GM06990 (cell line): ENCODE results near the gene GNPTAB.
"Not testable (repeated sequence)": the region's sequence is repeated elsewhere in the genome, so short reads cannot be mapped to it uniquely, and the experiment has no call there.

Experiments used
- DNase-seq: peaks from one replicate; pipeline ENCODE4 v3.0.0-alpha.2; 2011; ENCODE audit not compliant: insufficient read length; ENCODE audit errors: extremely low read depth
- H3K27me3 ChIP-seq: replicated peaks from 2 replicates; pipeline ENCODE4 v1.6.0; 2011; ENCODE audit warnings: low read length; ENCODE audit not compliant: control insufficient read depth, insufficient read depth
- H3K36me3 ChIP-seq: 2 replicates; pipeline ENCODE4 v1.5.1; 2011; ENCODE audit warnings: low read length; ENCODE audit not compliant: control insufficient read depth, insufficient read depth
- H3K4me3 ChIP-seq: replicated peaks from 2 replicates; pipeline ENCODE4 v1.5.1; 2011; ENCODE audit warnings: low read depth, mild to moderate bottlenecking, control low read depth, low read length
- TF ChIP-seq, protein P1 (sequence below): IDR thresholded peaks from 2 replicates; pipeline ENCODE4 v1.5.1; 2011; ENCODE audit warnings: low read length, control low read depth, mild to moderate bottlenecking, inconsistent platforms; ENCODE audit not compliant: insufficient read depth, poor library complexity, severe bottlenecking

Gene GNPTAB

GRCh38 chr12:101875162-101875561 lies 44.4 kb upstream of the GNPTAB start:
- DNase-seq = no peak
- TF ChIP-seq, protein P1, sequence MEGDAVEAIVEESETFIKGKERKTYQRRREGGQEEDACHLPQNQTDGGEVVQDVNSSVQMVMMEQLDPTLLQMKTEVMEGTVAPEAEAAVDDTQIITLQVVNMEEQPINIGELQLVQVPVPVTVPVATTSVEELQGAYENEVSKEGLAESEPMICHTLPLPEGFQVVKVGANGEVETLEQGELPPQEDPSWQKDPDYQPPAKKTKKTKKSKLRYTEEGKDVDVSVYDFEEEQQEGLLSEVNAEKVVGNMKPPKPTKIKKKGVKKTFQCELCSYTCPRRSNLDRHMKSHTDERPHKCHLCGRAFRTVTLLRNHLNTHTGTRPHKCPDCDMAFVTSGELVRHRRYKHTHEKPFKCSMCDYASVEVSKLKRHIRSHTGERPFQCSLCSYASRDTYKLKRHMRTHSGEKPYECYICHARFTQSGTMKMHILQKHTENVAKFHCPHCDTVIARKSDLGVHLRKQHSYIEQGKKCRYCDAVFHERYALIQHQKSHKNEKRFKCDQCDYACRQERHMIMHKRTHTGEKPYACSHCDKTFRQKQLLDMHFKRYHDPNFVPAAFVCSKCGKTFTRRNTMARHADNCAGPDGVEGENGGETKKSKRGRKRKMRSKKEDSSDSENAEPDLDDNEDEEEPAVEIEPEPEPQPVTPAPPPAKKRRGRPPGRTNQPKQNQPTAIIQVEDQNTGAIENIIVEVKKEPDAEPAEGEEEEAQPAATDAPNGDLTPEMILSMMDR = no peak
- H3K4me3 ChIP-seq = no peak overlapping the region
- H3K36me3 ChIP-seq = no peaks in the 10 kb centered on the region; the same call in 1 of the 2 replicates
- no peaks in the 10 kb centered on the region for H3K27me3 ChIP-seq

GRCh38 chr12:101870925-101871324 lies 40.2 kb upstream of the GNPTAB start:
- Histone ChIP-seq H3K27me3 (no peaks in the 10 kb centered on the region), H3K4me3 (no peak overlapping the region), H3K36me3 (no peaks in the 10 kb centered on the region)
- no peak for DNase-seq
- TF ChIP-seq, protein P1 = no peak

GRCh38 chr12:101867619-101868018 lies 36.9 kb upstream of the GNPTAB start:
- not testable (repeated sequence) for H3K36me3 ChIP-seq, H3K4me3 ChIP-seq, H3K27me3 ChIP-seq, DNase-seq

DNA sequence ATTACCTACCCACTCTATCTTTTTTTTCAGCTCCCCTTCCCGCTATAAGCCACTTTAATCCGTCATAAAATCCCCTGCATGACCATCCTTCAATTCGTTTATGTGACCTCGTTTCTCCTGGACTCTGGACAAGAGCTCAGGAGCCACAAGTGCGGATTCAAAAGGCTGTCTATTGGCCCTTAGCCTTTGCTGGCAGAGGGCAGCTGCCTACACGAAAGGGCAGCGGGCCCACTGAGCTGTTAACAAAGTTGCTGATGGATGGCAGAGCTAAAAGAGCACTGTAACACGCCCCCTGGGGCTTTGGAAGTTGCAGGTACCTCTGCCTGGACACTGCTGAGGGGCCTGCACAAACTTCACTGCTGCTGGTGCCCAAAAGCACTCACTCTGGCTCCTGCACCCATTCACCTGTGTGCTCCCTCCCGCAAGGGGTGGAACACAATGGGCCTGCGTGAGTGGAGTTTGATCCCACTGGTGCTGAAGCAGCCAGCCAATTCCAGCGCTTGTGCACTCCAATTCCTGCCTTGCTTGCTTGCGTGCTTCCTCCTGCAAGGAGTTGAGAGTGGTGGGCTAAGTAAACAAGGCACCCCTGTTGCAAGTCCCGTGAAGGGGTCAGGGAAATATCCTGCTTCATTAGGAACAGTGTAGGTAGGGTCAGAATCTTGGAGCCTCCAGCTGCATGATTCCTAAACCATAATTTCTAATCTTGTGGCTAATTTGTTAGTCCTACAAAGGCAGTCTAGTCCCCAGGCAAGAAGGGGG lies 36.0 kb upstream of the GNPTAB start:
- Histone ChIP-seq H3K36me3 (no peaks in the 10 kb centered on the region), H3K27me3 (no peaks in the 10 kb centered on the region), H3K4me3 (no peak overlapping the region)
- TF ChIP-seq, protein P1 = no peak
- no peak for DNase-seq

DNA sequence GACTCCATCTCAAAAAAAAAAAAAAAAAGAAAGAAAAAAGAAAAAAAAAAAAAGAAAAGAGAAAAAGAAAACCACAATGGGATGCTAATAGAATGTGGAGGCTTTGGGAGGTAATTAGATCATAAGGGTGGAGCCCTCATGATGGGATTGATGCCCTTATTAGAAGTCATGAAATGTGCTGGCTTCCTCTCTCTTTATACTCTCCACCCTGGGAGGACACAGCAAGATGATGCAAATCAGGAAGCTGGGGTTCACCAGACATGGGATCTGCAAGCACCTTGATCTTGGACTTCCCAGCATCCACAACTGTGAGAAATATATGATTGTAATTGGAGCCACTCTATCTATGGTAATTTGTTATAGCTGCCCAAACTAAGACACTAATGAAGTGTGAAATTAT lies 33.2 kb upstream of the GNPTAB start:
- TF ChIP-seq, protein P1 = no peak
- H3K36me3 ChIP-seq = no peaks in the 10 kb centered on the region

GRCh38 chr12:101862245-101862644 lies 31.5 kb upstream of the GNPTAB start:
- H3K27me3 ChIP-seq = no peaks in the 10 kb centered on the region
- H3K36me3 ChIP-seq = no peaks in the 10 kb centered on the region
- H3K4me3 ChIP-seq = no peak overlapping the region
- TF ChIP-seq, protein P1 = no peak
- no peak for DNase-seq

More for the DNA sequence above, 33.2 kb upstream of the GNPTAB start:
- Histone ChIP-seq H3K4me3 (no peak overlapping the region), H3K27me3 (no peaks in the 10 kb centered on the region)
- no peak for DNase-seq

- H3K27me3 ChIP-seq, DNase-seq, H3K4me3 ChIP-seq, H3K36me3 ChIP-seq: not testable (repeated sequence)
Observed at GRCh38 chr12:101861688-101862087, 30.9 kb upstream of the GNPTAB start.
